Upper lobe of left lung (tissue), 6 donors: Measurements from ENCODE around the gene GOLM1. TPM values are rescaled to one million over a fixed set of nuclear protein-coding genes. Genes with fewer than 3 reads are reported as not detected.

Experiments used
- ATAC-seq, 2 donors: fragments of 200-7000 bp; cut with Tn5 transposase; one replicate each; pipeline ENCODE4 v1.9.1; 2022; ENCODE audit warnings: mild to moderate bottlenecking in 2 of 2, moderate library complexity in 2 of 2; ENCODE audit not compliant: low FRiP score in 2 of 2
- DNase-seq, 2 donors: peaks; one replicate each; pipeline ENCODE4 v3.0.0-alpha.2; 2019 to 2020
- H3K27ac ChIP-seq, 4 donors: fragments of 200-600 bp; sonication (generic); one replicate each; pipeline ENCODE4 v1.5.1; 2016 to 2019
- H3K27me3 ChIP-seq, 4 donors: fragments of 200-600 bp; sonication (generic); one replicate each; pipeline ENCODE4 v1.5.1; 2017 to 2019
- H3K36me3 ChIP-seq, 4 donors: fragments of 200-600 bp; sonication (generic); one replicate each; pipeline ENCODE4 v1.5.1; 2016 to 2019
- H3K4me1 ChIP-seq, 4 donors: fragments of 200-600 bp; sonication (generic); one replicate each; pipeline ENCODE4 v1.5.1; 2018 to 2019
- H3K4me3 ChIP-seq, 4 donors: fragments of 200-600 bp; sonication (generic); one replicate each; pipeline ENCODE4 v1.5.1; 2017 to 2019; ENCODE audit warnings: mild to moderate bottlenecking in 2 of 4, moderate library complexity in 1 of 4
- H3K9me3 ChIP-seq, 4 donors: fragments of 200-600 bp; sonication (generic); one replicate each; pipeline ENCODE4 v1.5.1; 2018 to 2019
- CTCF ChIP-seq, 6 experiments: fragments of 450-650 bp in 4 of 6; fragments of 200-600 bp in 2 of 6; sonication (generic) in 2 of 6; IDR thresholded peaks; one replicate each; pipeline ENCODE4 v1.5.1; 2016 to 2019; ENCODE audit warnings: antibody characterized with exemption in 6 of 6
- EP300 ChIP-seq, 4 donors: sonication (generic); formaldehyde crosslinking; IDR thresholded peaks; one replicate each; pipeline ENCODE4 v1.5.1; 2017; ENCODE audit warnings: antibody characterized with exemption in 4 of 4, control low read depth in 2 of 4
- POLR2A ChIP-seq, 4 donors: fragments of 450-650 bp; IDR thresholded peaks; one replicate each; pipeline ENCODE4 v1.5.1; 2016 to 2017; ENCODE audit warnings: antibody characterized with exemption in 4 of 4, mild to moderate bottlenecking in 2 of 4
- POLR2AphosphoS5 ChIP-seq, 2 donors: sonication (generic); formaldehyde crosslinking; IDR thresholded peaks; one replicate each; pipeline ENCODE4 v1.5.1; 2017; ENCODE audit warnings: antibody characterized with exemption in 2 of 2
- WGBS, 2 donors: methylation state at CpG; one replicate each; pipeline ENCODE4 v1.1.5; 2017 to 2018; 5-methylcytosine and 5-hydroxymethylcytosine counted together
- total RNA-seq, 6 donors: library from RNA; depleted of rRNA in 4 of 6; stranded (reverse); fragments of >200 nt in 4 of 6; gene quantifications; one replicate each; pipeline versions ENCODE4 v1.1.0 to v1.2.1, GENCODE V29; 2016 to 2021
- donor health status: DM: no; HTN: no; CAD: no; lungs with moderate emphysema.
- donor health status: DM: no; HTN: yes; CAD: no; lungs with severe emphysema.

The GOLM1 gene
- total RNA-seq, 6 donors from 2014 or later, result 3.1 to 27.5 (median 15.7) TPM

- no peaks in the 10 kb centered on the region for H3K4me1 ChIP-seq
- H3K36me3 ChIP-seq, result peaks cover 2 to 71% (median 31%) of the 10 kb centered on the region in 4 donors
- WGBS, 2 donors, result 93 to 100% methylated on average over 1 of the region's 1 CpG
- peaks cover 0 to 3% (median 0%) of the 10 kb centered on the region in 4 donors for H3K9me3 ChIP-seq
- DNase-seq (no peak), ATAC-seq (no peak)
- no peak overlapping the region for H3K27ac ChIP-seq
- no peak for TF ChIP-seq POLR2A (IDR thresholded peaks at IDR 0.05)
- no peak for TF ChIP-seq POLR2AphosphoS5 (IDR thresholded peaks at IDR 0.05)
- TF ChIP-seq CTCF (IDR thresholded peaks at IDR 0.05), result no peak
- TF ChIP-seq EP300 (IDR thresholded peaks at IDR 0.05), result no peak
- H3K4me3 ChIP-seq, result no peak overlapping the region
- H3K27me3 ChIP-seq, result no peaks in the 10 kb centered on the region
Measured at GRCh38 chr9:86005253-86005775, 94.0 kb downstream of the GOLM1 start.

GRCh38 chr9:85995599-85995998, 103.8 kb downstream of the GOLM1 start:
- H3K4me3 ChIP-seq, result no peak overlapping the region
- H3K27me3 ChIP-seq, result no peaks in the 10 kb centered on the region
- no peak for DNase-seq
- no peaks in the 10 kb centered on the region for H3K4me1 ChIP-seq
- 100% methylated on average over 1 of the region's 1 CpG for WGBS, 2 donors
- no peak for ATAC-seq
- H3K27ac ChIP-seq, result no peak overlapping the region
- peaks cover 0 to 36% (median 12%) of the 10 kb centered on the region in 4 donors for H3K36me3 ChIP-seq
- no peaks in the 10 kb centered on the region for H3K9me3 ChIP-seq
- TF ChIP-seq POLR2A (IDR thresholded peaks at IDR 0.05), result no peak
- TF ChIP-seq POLR2AphosphoS5 (IDR thresholded peaks at IDR 0.05), result no peak
- TF ChIP-seq CTCF (IDR thresholded peaks at IDR 0.05), result no peak
- TF ChIP-seq EP300 (IDR thresholded peaks at IDR 0.05), result no peak

GRCh38 chr9:85995097-85995496, 104.3 kb downstream of the GOLM1 start:
- DNase-seq (no peak), ATAC-seq (no peak)
- Histone ChIP-seq H3K9me3 (no peaks in the 10 kb centered on the region), H3K36me3 (peaks cover 0 to 36% (median 12%) of the 10 kb centered on the region in 4 donors), H3K4me1 (no peaks in the 10 kb centered on the region), H3K27ac (no peak overlapping the region), H3K4me3 (no peak overlapping the region), H3K27me3 (no peaks in the 10 kb centered on the region)
- TF ChIP-seq EP300 (IDR thresholded peaks at IDR 0.05), result no peak
- TF ChIP-seq CTCF (IDR thresholded peaks at IDR 0.05), result no peak
- TF ChIP-seq POLR2A (IDR thresholded peaks at IDR 0.05), result no peak

- H3K27me3 ChIP-seq, result no peaks in the 10 kb centered on the region
- DNase-seq, result no peak
- no peak for ATAC-seq
- H3K36me3 ChIP-seq, result peaks cover 0 to 31% (median 12%) of the 10 kb centered on the region in 4 donors
- H3K4me3 ChIP-seq, result no peak overlapping the region
- no peak overlapping the region for H3K27ac ChIP-seq
- no peak for TF ChIP-seq POLR2A (IDR thresholded peaks at IDR 0.05)
- TF ChIP-seq POLR2AphosphoS5 (IDR thresholded peaks at IDR 0.05), result no peak
- TF ChIP-seq EP300 (IDR thresholded peaks at IDR 0.05), result no peak
- no peak for TF ChIP-seq CTCF (IDR thresholded peaks at IDR 0.05)
- H3K9me3 ChIP-seq, result no peaks in the 10 kb centered on the region
- no peaks in the 10 kb centered on the region for H3K4me1 ChIP-seq
- WGBS, 2 donors, result 69 to 82% methylated on average over 2 of the region's 2 CpGs
Measured at GRCh38 chr9:85994191-85994590, 105.2 kb downstream of the GOLM1 start.

GRCh38 chr9:85987236-85987635, 112.1 kb downstream of the GOLM1 start:
- no peak for ATAC-seq
- Histone ChIP-seq H3K9me3 (no peaks in the 10 kb centered on the region), H3K4me3 (no peak overlapping the region), H3K27ac (no peak overlapping the region), H3K36me3 (peaks cover 0 to 19% (median 9%) of the 10 kb centered on the region in 4 donors), H3K4me1 (no peaks in the 10 kb centered on the region), H3K27me3 (no peaks in the 10 kb centered on the region)
- TF ChIP-seq CTCF (IDR thresholded peaks at IDR 0.05), result no peak
- WGBS, 2 donors, result 81 to 85% methylated on average over 3 of the region's 3 CpGs
- no peak for DNase-seq
